Testis (tissue), 2 donors: ENCODE measurements around the gene SERPINB11.

ENCODE experiments used
- POLR2A ChIP-seq: fragments of 450-650 bp; IDR thresholded peaks from one replicate; pipeline ENCODE4 v1.6.1; 2017; ENCODE audit warnings: antibody characterized with exemption, mild to moderate bottlenecking, moderate library complexity
- TF ChIP-seq, protein P1 (sequence below), 3 experiments: fragments of 450-650 bp in 2 of 3; fragments of 200-600 bp in 1 of 3; sonication (generic) in 1 of 3; IDR thresholded peaks; one replicate each; pipeline ENCODE4 v1.5.1; 2016 to 2019; ENCODE audit warnings: antibody characterized with exemption in 3 of 3, mild to moderate bottlenecking in 2 of 3, moderate library complexity in 1 of 3

- TF ChIP-seq, protein P1, sequence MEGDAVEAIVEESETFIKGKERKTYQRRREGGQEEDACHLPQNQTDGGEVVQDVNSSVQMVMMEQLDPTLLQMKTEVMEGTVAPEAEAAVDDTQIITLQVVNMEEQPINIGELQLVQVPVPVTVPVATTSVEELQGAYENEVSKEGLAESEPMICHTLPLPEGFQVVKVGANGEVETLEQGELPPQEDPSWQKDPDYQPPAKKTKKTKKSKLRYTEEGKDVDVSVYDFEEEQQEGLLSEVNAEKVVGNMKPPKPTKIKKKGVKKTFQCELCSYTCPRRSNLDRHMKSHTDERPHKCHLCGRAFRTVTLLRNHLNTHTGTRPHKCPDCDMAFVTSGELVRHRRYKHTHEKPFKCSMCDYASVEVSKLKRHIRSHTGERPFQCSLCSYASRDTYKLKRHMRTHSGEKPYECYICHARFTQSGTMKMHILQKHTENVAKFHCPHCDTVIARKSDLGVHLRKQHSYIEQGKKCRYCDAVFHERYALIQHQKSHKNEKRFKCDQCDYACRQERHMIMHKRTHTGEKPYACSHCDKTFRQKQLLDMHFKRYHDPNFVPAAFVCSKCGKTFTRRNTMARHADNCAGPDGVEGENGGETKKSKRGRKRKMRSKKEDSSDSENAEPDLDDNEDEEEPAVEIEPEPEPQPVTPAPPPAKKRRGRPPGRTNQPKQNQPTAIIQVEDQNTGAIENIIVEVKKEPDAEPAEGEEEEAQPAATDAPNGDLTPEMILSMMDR (IDR thresholded peaks at IDR 0.05) = no peak
- no peak for TF ChIP-seq POLR2A
These were observed 5.6 kb upstream of the SERPINB11 start for GRCh38 chr18:63697097-63697660.
